ENCODE results near the gene RFNG. TPM values are rescaled to one million over a fixed set of nuclear protein-coding genes. Genes with fewer than 3 reads are reported as not detected.

RFNG gene, protein sequence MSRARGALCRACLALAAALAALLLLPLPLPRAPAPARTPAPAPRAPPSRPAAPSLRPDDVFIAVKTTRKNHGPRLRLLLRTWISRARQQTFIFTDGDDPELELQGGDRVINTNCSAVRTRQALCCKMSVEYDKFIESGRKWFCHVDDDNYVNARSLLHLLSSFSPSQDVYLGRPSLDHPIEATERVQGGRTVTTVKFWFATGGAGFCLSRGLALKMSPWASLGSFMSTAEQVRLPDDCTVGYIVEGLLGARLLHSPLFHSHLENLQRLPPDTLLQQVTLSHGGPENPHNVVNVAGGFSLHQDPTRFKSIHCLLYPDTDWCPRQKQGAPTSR
- total RNA-seq (10 to 100 TPM; 33.3 to 53.0 (median 44.7) TPM), polyA plus RNA-seq (10 to 100 TPM; 20.9 to 61.3 TPM)
- long read RNA-seq, donor 1, transcript RFNG-202 (7 exons, 994 nt): major isoform, 9 of 45 reads
- long read RNA-seq, donor 1, partial matches to known transcripts: 19 of 45 reads
- long read RNA-seq, donor 1, other reads (novel, unspliced or antisense): 8 of 45 reads
- long read RNA-seq, donor 2, transcript RFNG-201 (8 exons, 1,828 nt): minor isoform, 8 of 209 reads
- long read RNA-seq, donor 2, transcript RFNG-209 (1 exons, 2,886 nt): major isoform, 12 of 209 reads
- long read RNA-seq, donor 2, partial matches to known transcripts: 142 of 209 reads
- long read RNA-seq, donor 2, other reads (novel, unspliced or antisense): 44 of 209 reads
- long read RNA-seq, donor 3, transcript RFNG-201 (8 exons, 1,828 nt): major isoform, 60 of 141 reads
- long read RNA-seq, donor 3, transcript RFNG-207 (6 exons, 2,082 nt): minor isoform, 11 of 141 reads
- long read RNA-seq, donor 3, transcript RFNG-205 (4 exons, 1,755 nt): minor isoform, 7 of 141 reads
- long read RNA-seq, donor 3, partial matches to known transcripts: 33 of 141 reads
- long read RNA-seq, donor 3, other reads (novel, unspliced or antisense): 27 of 141 reads

DNA sequence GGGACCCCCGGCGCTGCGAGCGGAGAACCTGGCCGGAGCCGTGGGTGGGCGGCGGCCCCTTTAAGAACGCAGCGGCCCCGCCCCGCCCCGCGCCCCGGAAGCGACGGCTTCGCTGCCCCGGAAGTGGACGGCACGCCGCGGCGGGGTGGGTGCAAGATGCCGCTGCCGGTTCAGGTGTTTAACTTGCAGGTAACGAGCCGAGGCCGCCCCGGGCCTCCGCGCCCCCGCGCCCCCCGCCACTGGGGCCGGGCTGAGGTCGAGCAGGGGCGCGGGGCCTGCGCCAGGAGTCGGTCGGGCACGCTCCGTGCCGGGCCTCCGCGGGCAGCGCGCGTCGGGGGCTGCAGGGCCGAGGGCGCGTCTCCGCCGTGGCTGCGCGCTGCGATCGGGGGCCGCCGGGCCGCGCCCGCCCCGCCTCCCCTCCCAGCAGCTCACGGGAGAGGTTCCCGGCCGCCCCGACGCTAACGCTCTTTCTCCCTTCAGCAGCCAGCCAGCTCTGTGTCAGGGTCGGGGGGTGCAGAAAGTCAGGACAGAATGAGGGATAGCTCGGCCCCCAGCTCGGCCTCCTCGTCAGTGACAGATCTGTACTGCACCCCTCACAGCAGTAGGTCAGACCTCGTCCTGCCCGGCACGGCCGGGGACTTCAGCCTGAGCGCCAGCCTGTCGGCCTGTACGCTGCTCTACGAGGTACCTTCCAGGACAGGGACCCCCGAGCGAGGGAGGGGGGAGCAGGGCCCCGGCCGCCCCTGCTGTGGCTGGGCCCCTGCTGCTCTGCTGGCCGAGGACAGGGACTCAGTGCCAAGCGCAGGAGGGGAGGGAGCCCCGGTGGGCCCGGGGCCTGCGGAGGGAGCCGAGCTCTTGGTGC lies at the start of gene RFNG, which contains the start of gene GPS1:
Gene RFNG, minus strand, starts transcription at position 36 of the 862 bp plus-strand sequence. CDS start 45 bp downstream, outside the sequence.
Gene GPS1, plus strand, starts transcription at position 123 of the 862 bp plus-strand sequence. Its CDS starts 34 bp downstream, at position 157.
- intact Hi-C loops (cut with DNase I): loop anchor here in 1 of 4 donors (10.0 kb wide), 1 partner anchor 57 kb away; no protein-coding TSS in a partner anchor
- 0 to 1% (median 0%) methylated on average over 44 to 93 of the region's 94 CpGs for WGBS, 3 donors
- no peak for TF ChIP-seq POLR2A (IDR thresholded peaks at IDR 0.05)
- DNase-seq: peak; percentile 71 to 85 (median 79)
- H3K36me3 ChIP-seq: no peaks in the 10 kb centered on the region
- peaks cover 9% of the 10 kb centered on the region for H3K4me1 ChIP-seq (ENCODE audit: insufficient read depth)
- H3K9me3 ChIP-seq: no peaks in the 10 kb centered on the region
- H3K27ac ChIP-seq: peak within 1 kb of the TSS; percentile 36 to 75
- no peaks in the 10 kb centered on the region for H3K27me3 ChIP-seq
- H3K4me3 ChIP-seq: peak within 1 kb of the TSS; percentile 59

DNA sequence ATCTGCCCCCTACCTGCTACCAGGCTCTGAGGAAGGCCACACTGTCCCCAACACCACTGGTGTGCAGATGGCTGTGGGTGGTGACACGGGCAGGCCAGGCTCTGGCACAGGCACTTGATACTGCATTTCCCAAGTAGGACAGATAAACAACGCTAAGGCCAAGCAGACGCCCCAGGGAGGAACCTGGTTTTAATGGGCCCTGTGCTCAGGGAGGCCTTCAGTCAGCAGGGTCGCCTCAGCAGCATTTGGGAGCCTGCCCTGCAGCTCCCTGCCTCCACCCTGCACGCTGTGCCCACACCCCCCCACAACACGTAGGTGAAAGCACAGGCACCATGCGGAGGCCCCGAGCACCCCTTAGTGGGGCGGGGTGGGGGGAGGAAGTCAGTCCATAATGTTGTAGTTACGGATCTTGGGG lies 49.7 kb upstream of the RFNG start:
- 60 to 82% (median 74%) methylated on average over 10 of the region's 10 CpGs for WGBS, 3 donors
- TF ChIP-seq POLR2A (IDR thresholded peaks at IDR 0.05) (no peak), EP300 (IDR thresholded peaks at IDR 0.05) (no peak)
- TF ChIP-seq, protein P1, sequence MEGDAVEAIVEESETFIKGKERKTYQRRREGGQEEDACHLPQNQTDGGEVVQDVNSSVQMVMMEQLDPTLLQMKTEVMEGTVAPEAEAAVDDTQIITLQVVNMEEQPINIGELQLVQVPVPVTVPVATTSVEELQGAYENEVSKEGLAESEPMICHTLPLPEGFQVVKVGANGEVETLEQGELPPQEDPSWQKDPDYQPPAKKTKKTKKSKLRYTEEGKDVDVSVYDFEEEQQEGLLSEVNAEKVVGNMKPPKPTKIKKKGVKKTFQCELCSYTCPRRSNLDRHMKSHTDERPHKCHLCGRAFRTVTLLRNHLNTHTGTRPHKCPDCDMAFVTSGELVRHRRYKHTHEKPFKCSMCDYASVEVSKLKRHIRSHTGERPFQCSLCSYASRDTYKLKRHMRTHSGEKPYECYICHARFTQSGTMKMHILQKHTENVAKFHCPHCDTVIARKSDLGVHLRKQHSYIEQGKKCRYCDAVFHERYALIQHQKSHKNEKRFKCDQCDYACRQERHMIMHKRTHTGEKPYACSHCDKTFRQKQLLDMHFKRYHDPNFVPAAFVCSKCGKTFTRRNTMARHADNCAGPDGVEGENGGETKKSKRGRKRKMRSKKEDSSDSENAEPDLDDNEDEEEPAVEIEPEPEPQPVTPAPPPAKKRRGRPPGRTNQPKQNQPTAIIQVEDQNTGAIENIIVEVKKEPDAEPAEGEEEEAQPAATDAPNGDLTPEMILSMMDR (IDR thresholded peaks at IDR 0.05): no peak
- no peak overlapping the region for H3K4me3 ChIP-seq
- H3K4me1 ChIP-seq (ENCODE audit: insufficient read depth): peaks cover 8% of the 10 kb centered on the region
- DNase-seq: peak in 3 of 5 donors; percentile 16 to 32 (median 16)
- intact Hi-C loops (cut with DNase I): no loop called here
- H3K36me3 ChIP-seq: no peaks in the 10 kb centered on the region
- peak overlapping the region in 1 of 2 donors; percentile 27 for H3K27ac ChIP-seq
- no peaks in the 10 kb centered on the region for H3K9me3 ChIP-seq
- H3K27me3 ChIP-seq: no peaks in the 10 kb centered on the region

DNA sequence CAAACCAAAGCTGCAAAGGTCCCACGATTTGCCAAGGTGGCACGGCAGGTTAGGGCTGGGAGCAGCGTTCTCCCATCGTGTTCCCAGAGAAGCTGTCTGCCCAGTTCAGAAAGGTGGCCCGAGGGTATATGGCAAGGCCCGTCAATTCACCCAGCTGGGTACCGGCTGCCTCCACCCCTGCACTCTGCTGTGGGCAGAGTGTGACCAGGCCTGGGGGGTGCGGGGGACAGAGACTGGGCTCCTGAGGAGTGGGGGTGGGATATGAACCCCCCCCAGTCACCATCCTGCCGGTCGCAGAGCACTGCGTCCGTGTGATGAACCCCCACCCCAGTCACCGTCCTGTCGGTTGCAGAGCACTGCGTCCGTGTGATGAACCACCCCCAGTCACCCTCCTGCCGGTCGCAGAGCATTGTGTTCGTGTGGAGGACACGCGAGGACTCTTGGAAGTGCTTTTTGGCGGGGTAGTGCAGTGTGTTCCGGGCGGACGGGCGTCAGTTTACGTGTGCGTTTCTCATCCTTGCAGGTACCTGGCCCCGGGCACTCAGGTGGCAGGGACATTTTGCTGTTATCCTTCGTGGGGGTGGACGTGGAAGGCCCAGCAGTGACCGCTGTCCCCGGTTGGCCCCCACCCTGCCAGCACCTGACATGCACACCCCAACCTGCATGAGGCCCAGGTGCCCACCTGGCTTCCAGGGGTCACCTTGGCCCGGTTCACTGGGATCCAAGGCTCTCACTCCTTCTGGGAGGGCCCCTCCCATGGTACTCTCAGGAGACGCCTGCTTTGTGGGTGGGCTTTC lies 49.1 kb upstream of the RFNG start:
- peak overlapping the region in 1 of 2 donors; percentile 27 for H3K27ac ChIP-seq
- 85 to 90% (median 88%) methylated on average over 35 of the region's 35 CpGs for WGBS, 3 donors
- DNase-seq: peak in 2 of 5 donors; percentile 23 to 38

More for the DNA sequence above, 49.1 kb upstream of the RFNG start:
- Histone ChIP-seq H3K4me3 (no peak overlapping the region), H3K27me3 (no peaks in the 10 kb centered on the region), H3K36me3 (no peaks in the 10 kb centered on the region), H3K9me3 (no peaks in the 10 kb centered on the region), H3K4me1 (ENCODE audit: insufficient read depth) (peaks cover 8% of the 10 kb centered on the region)
- intact Hi-C loops (cut with DNase I): no loop called here
- TF ChIP-seq, protein P1 (IDR thresholded peaks at IDR 0.05): no peak
- TF ChIP-seq EP300 (IDR thresholded peaks at IDR 0.05): no peak
- no peak for TF ChIP-seq POLR2A (IDR thresholded peaks at IDR 0.05)
